Measurements from ENCODE around the gene OR5A1. TPM values are rescaled to one million over a fixed set of nuclear protein-coding genes. Genes with fewer than 3 reads are reported as not detected.

The OR5A1 gene
- not detected for total RNA-seq
- under 1 TPM in 1 of 2 donors, not detected in 1; 0.08 TPM for polyA plus RNA-seq (ENCODE audit: insufficient read length in 2 of 2)
- long read RNA-seq, donor 1: 0 reads
- long read RNA-seq, donor 2: 0 reads
- long read RNA-seq, donor 3: 0 reads
- long read RNA-seq, donor 4: 0 reads

DNA sequence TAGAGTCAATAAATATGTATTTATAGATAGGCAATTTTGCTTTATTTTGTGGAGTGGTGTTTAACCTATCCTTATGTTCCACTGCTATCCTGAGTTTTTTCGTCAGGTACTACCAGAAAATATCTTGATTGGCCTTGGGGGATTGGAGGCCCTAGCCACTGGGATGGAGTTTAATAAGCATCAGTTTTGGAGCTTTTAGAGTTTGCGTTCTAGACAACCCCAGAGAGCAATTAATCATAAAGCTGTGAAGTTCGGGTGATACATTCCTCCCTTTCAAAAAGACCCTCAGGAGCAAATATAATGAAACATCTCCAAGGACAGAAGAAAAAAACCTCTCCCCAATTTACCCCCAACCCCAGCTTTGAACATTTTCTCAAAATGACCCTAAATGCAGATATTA, at the start of gene OR5A1:
Gene OR5A1, plus strand, starts transcription at position 301 of the 400 bp plus-strand sequence. CDS start 6,700 bp downstream, outside the sequence.
- H3K36me3 ChIP-seq (ENCODE audit: control insufficient read depth, insufficient read depth, low read length): no peaks in the 10 kb centered on the region
- H3K9me3 ChIP-seq (ENCODE audit: control insufficient read depth, insufficient read depth, low read length): no peaks in the 10 kb centered on the region
- WGBS (ENCODE audit: insufficient coverage): 71% methylated on average over 1 of the region's 3 CpGs
- H3K27ac ChIP-seq (ENCODE audit: low read depth, low read length): no peak within 1 kb of the TSS
- H3K4me3 ChIP-seq (ENCODE audit: low read depth, low read length): no peak within 1 kb of the TSS
- H3K27me3 ChIP-seq (ENCODE audit: control insufficient read depth, insufficient read depth, low read length): no peaks in the 10 kb centered on the region
- DNase-seq (ENCODE audit: low read depth in 4 of 6, low spot score in 6 of 6): no peak
- H3K4me1 ChIP-seq (ENCODE audit: control insufficient read depth, insufficient read depth, low read length): no peaks in the 10 kb centered on the region

DNA sequence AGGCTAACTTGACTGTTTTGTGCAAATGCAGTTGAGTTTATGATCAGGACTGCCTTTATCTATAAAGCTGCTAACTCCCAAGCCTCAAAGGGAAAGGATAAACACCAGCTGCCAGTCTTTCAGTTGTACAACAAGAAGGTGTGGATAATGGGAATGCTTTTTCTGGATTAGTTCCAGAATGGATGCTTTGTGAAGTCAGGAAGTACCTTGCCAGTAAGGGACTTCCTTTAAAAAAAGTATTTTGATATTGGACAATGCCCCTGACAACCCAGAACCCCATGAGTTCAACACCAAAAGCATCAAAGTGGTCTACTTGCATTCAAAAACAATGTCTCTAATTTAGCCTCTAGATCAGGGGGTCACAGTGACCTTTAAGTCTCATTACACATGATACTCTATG, 42.1 kb upstream of the OR5A1 start:
- DNase-seq (ENCODE audit: low read depth in 4 of 6, low spot score in 6 of 6): no peak
- H3K27ac ChIP-seq (ENCODE audit: low read depth, low read length): no peak overlapping the region
- H3K27me3 ChIP-seq (ENCODE audit: control insufficient read depth, insufficient read depth, low read length): no peaks in the 10 kb centered on the region
- H3K4me1 ChIP-seq (ENCODE audit: control insufficient read depth, insufficient read depth, low read length): no peaks in the 10 kb centered on the region
- no peaks in the 10 kb centered on the region for H3K36me3 ChIP-seq (ENCODE audit: control insufficient read depth, insufficient read depth, low read length)
- H3K4me3 ChIP-seq (ENCODE audit: low read depth, low read length): no peak overlapping the region
- no peaks in the 10 kb centered on the region for H3K9me3 ChIP-seq (ENCODE audit: control insufficient read depth, insufficient read depth, low read length)

DNA sequence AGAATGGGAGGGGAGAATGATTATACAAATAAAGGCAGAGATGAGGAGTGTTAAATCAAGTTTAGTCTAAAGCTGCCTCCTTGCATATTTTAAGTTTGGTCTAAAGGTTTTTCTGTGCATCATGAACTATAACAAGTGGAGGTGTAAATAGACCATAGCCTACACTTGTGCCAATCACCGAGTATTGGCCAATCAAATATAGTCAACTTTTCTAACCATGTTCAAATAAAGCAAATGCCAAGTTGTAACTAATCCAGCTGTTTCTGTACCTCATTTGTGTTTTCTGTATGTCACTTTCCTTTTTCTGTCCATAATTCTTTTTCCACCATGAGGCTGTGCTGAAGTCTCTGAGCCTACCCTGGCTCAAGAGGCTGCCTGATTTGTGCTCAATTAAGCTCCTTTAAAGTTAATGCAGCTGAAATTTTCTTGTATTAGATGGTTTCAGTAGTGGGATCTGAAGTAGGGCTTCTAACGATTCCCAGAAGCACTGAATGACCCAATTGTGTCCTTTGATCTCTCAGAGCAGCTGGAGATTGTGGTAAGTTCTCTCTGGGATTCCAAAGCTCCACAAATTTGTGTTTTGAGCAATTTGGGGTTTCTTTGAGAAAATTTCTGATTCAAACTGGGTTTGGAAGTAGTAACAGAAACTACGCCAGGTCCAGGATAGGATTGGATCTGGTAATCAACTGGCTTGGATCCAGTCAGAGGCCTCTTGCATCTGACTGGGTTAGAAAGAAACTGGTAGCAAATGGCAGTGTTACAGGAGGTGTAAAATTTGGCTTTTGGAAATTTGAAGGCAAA, 35.6 kb upstream of the OR5A1 start:
- 66% methylated on average over 3 of the region's 3 CpGs for WGBS (ENCODE audit: insufficient coverage)
- H3K9me3 ChIP-seq (ENCODE audit: control insufficient read depth, insufficient read depth, low read length): no peaks in the 10 kb centered on the region
- no peaks in the 10 kb centered on the region for H3K36me3 ChIP-seq (ENCODE audit: control insufficient read depth, insufficient read depth, low read length)
- H3K27me3 ChIP-seq (ENCODE audit: control insufficient read depth, insufficient read depth, low read length): no peaks in the 10 kb centered on the region
- H3K4me1 ChIP-seq (ENCODE audit: control insufficient read depth, insufficient read depth, low read length): no peaks in the 10 kb centered on the region
- no peak overlapping the region for H3K27ac ChIP-seq (ENCODE audit: low read depth, low read length)
- DNase-seq (ENCODE audit: low read depth in 4 of 6, low spot score in 6 of 6): no peak
- no peak overlapping the region for H3K4me3 ChIP-seq (ENCODE audit: low read depth, low read length)

DNA sequence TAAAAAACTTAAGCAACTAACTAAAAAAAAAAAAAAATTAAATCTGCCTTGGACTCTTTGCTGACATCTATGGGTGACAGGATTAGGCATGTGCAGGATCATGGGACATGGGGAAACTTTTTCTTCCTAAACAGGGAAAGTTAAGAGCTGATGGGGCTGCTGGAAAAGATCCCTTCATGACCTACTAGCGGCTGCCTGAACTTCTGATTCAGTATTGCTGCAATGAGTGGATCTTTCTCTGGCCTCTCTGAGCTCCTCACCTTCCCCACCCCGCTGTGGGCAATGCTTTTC, 35.1 kb upstream of the OR5A1 start:
- no CpG with 5 or more reads among the region's 2 CpGs for WGBS (ENCODE audit: insufficient coverage)
- Histone ChIP-seq H3K27ac (ENCODE audit: low read depth, low read length) (no peak overlapping the region), H3K36me3 (ENCODE audit: control insufficient read depth, insufficient read depth, low read length) (no peaks in the 10 kb centered on the region), H3K4me3 (ENCODE audit: low read depth, low read length) (no peak overlapping the region), H3K27me3 (ENCODE audit: control insufficient read depth, insufficient read depth, low read length) (no peaks in the 10 kb centered on the region), H3K9me3 (ENCODE audit: control insufficient read depth, insufficient read depth, low read length) (no peaks in the 10 kb centered on the region), H3K4me1 (ENCODE audit: control insufficient read depth, insufficient read depth, low read length) (no peaks in the 10 kb centered on the region)
- DNase-seq (ENCODE audit: low read depth in 4 of 6, low spot score in 6 of 6): no peak

DNA sequence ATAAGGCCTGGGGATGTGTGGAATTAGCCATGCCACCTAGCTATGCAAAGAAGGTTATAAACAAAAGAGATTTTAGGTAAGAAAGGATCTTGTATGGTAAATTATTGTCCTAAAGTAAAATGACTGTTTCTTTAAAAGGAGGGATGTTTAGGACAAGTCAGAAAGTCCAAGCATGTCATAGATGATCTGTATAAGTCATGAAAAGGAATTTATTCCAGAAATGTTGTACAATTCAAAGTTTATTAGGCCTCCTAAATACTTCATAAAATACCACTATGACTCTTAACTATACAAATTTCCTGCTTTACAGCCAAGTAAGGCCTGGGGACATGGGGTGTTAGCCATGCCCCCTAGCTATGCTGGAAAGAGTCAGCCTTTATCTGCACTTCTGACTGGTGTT, 32.7 kb upstream of the OR5A1 start:
- H3K36me3 ChIP-seq (ENCODE audit: control insufficient read depth, insufficient read depth, low read length): no peaks in the 10 kb centered on the region
- H3K27ac ChIP-seq (ENCODE audit: low read depth, low read length): no peak overlapping the region
- no peak overlapping the region for H3K4me3 ChIP-seq (ENCODE audit: low read depth, low read length)
- no peaks in the 10 kb centered on the region for H3K9me3 ChIP-seq (ENCODE audit: control insufficient read depth, insufficient read depth, low read length)
- DNase-seq (ENCODE audit: low read depth in 4 of 6, low spot score in 6 of 6): no peak
- no peaks in the 10 kb centered on the region for H3K4me1 ChIP-seq (ENCODE audit: control insufficient read depth, insufficient read depth, low read length)
- H3K27me3 ChIP-seq (ENCODE audit: control insufficient read depth, insufficient read depth, low read length): no peaks in the 10 kb centered on the region

DNA sequence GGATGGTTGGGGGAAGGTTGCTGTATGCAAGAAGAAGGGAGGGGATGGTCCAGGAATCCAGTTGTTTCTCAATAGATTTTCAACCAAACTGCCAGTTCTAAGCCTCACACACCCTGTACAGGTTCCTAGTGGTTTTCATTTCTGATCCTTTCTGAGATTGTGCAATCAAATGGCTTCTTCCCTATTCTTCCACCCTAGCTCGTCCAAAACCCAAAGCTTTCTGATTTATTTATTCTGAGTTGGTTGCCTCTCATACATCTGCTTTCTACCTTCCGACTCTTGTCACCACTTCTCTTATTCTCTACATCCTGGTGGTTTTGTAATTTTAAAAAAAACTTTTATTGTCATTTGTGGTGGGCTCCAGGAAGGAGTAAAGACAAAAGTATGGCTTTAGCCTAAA, 22.6 kb upstream of the OR5A1 start:
- H3K9me3 ChIP-seq (ENCODE audit: control insufficient read depth, insufficient read depth, low read length): no peaks in the 10 kb centered on the region
- no peak for DNase-seq (ENCODE audit: low read depth in 4 of 6, low spot score in 6 of 6)
- no peaks in the 10 kb centered on the region for H3K27me3 ChIP-seq (ENCODE audit: control insufficient read depth, insufficient read depth, low read length)
- no peak overlapping the region for H3K4me3 ChIP-seq (ENCODE audit: low read depth, low read length)
- no peaks in the 10 kb centered on the region for H3K4me1 ChIP-seq (ENCODE audit: control insufficient read depth, insufficient read depth, low read length)
- H3K27ac ChIP-seq (ENCODE audit: low read depth, low read length): no peak overlapping the region
- 100% methylated on average over 1 of the region's 2 CpGs for WGBS (ENCODE audit: insufficient coverage)
- no peaks in the 10 kb centered on the region for H3K36me3 ChIP-seq (ENCODE audit: control insufficient read depth, insufficient read depth, low read length)

DNA sequence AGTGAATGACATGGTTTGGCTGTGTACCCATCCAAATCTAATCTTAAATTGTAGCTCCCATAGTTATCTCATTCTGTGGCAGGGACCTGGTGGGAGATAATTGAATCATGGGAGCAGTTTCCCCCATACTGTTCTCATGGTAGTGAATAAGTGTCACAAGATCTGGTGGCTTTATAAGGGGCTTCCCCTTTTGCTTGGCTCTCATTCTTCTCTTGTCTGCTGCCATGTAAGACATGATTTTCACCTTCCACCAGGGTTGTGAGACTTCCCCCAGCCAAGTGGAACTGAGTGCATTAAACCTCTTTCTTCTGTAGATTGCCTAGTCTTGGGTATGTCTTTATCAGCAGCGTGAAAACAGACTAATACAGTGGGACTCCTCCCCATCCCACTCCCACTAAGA, 21.2 kb upstream of the OR5A1 start:
- Histone ChIP-seq H3K36me3 (ENCODE audit: control insufficient read depth, insufficient read depth, low read length) (no peaks in the 10 kb centered on the region), H3K9me3 (ENCODE audit: control insufficient read depth, insufficient read depth, low read length) (no peaks in the 10 kb centered on the region), H3K27me3 (ENCODE audit: control insufficient read depth, insufficient read depth, low read length) (no peaks in the 10 kb centered on the region), H3K4me1 (ENCODE audit: control insufficient read depth, insufficient read depth, low read length) (no peaks in the 10 kb centered on the region), H3K27ac (ENCODE audit: low read depth, low read length) (no peak overlapping the region), H3K4me3 (ENCODE audit: low read depth, low read length) (no peak overlapping the region)
- DNase-seq (ENCODE audit: low read depth in 4 of 6, low spot score in 6 of 6): no peak
- WGBS (ENCODE audit: insufficient coverage): no CpG with 5 or more reads among the region's 1 CpG

DNA sequence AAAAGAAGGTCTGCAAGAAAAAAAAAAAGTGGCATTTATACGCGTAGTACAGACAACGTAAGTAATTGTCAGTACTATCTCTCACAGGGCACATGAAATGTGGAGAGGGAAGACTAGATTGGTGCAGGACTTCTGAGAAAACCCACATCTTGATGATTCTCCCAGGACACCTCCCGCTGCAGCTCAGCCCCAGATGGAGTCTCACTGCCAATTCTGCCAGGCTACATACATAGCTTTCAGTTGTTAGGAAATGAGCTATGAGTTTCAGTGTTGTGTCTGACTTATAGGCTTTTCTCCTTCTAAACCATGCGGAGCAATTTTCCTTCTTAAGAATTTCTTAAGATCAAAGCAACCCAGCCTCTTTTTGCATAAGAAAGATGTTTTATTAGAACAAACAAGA, 19.7 kb upstream of the OR5A1 start:
- Histone ChIP-seq H3K4me3 (ENCODE audit: low read depth, low read length) (no peak overlapping the region), H3K9me3 (ENCODE audit: control insufficient read depth, insufficient read depth, low read length) (no peaks in the 10 kb centered on the region), H3K27ac (ENCODE audit: low read depth, low read length) (no peak overlapping the region), H3K4me1 (ENCODE audit: control insufficient read depth, insufficient read depth, low read length) (no peaks in the 10 kb centered on the region), H3K27me3 (ENCODE audit: control insufficient read depth, insufficient read depth, low read length) (no peaks in the 10 kb centered on the region), H3K36me3 (ENCODE audit: control insufficient read depth, insufficient read depth, low read length) (no peaks in the 10 kb centered on the region)
- no CpG with 5 or more reads among the region's 5 CpGs for WGBS (ENCODE audit: insufficient coverage)
- DNase-seq (ENCODE audit: low read depth in 4 of 6, low spot score in 6 of 6): peak in 2 of 6 donors; percentile 8 to 28

DNA sequence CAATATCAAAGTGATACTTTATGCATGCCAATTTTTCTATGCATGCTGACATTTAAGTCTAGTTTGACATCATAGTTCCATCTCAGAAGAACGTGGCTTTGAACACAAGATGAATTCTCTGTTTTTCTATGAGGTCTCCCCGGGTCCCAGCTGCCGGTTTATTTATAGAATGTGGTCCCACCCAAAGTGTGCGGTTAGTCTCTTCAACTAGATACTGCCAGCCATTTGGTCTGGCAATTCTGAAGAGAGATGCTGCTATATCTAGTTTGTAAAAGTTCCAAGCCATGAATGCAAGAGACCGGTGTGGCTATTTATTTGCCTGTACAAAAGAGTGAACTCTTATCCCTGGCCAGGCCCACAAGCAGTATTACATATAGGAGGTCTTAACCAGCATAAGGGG, 19.2 kb upstream of the OR5A1 start:
- 67% methylated on average over 3 of the region's 5 CpGs for WGBS (ENCODE audit: insufficient coverage)
- H3K4me1 ChIP-seq (ENCODE audit: control insufficient read depth, insufficient read depth, low read length): no peaks in the 10 kb centered on the region
- no peaks in the 10 kb centered on the region for H3K27me3 ChIP-seq (ENCODE audit: control insufficient read depth, insufficient read depth, low read length)
- no peaks in the 10 kb centered on the region for H3K9me3 ChIP-seq (ENCODE audit: control insufficient read depth, insufficient read depth, low read length)
- DNase-seq (ENCODE audit: low read depth in 4 of 6, low spot score in 6 of 6): peak in 1 of 6 donors; percentile 40
- H3K27ac ChIP-seq (ENCODE audit: low read depth, low read length): no peak overlapping the region
- no peak overlapping the region for H3K4me3 ChIP-seq (ENCODE audit: low read depth, low read length)
- H3K36me3 ChIP-seq (ENCODE audit: control insufficient read depth, insufficient read depth, low read length): no peaks in the 10 kb centered on the region

DNA sequence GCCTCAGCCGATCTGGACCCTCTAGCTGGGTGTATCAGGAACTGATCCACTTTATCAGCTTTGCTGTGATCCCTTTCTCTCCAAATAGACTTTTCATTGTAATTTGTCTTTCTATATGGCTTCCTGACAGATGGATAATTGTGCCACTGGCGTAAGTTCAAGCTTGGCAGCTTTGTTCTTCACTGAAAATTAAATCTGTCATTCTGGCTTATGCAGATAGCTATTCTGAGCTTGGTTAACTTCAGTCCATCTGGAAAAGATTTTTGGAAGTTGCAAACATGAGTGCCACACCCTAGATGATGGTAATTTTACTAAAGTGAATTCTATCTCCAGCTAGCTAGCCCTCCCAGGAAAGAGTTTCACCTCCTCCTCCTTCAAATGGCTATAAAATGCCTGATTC, 18.1 kb upstream of the OR5A1 start:
- H3K4me3 ChIP-seq (ENCODE audit: low read depth, low read length): no peak overlapping the region
- DNase-seq (ENCODE audit: low read depth in 4 of 6, low spot score in 6 of 6): peak in 3 of 6 donors; percentile 32 to 93 (median 79)
- WGBS (ENCODE audit: insufficient coverage): no CpG with 5 or more reads among the region's 2 CpGs

More for the DNA sequence above, 18.1 kb upstream of the OR5A1 start:
- Histone ChIP-seq H3K4me1 (ENCODE audit: control insufficient read depth, insufficient read depth, low read length) (no peaks in the 10 kb centered on the region), H3K9me3 (ENCODE audit: control insufficient read depth, insufficient read depth, low read length) (no peaks in the 10 kb centered on the region), H3K27ac (ENCODE audit: low read depth, low read length) (no peak overlapping the region), H3K27me3 (ENCODE audit: control insufficient read depth, insufficient read depth, low read length) (no peaks in the 10 kb centered on the region), H3K36me3 (ENCODE audit: control insufficient read depth, insufficient read depth, low read length) (no peaks in the 10 kb centered on the region)

All from spinal cord (tissue), 10 donors.